ENCODE data around the gene LRRC38. TPM values are rescaled to one million over a fixed set of nuclear protein-coding genes. Genes with fewer than 3 reads are reported as not detected.

Gene LRRC38
- total and polyA plus RNA-seq, 10 of the 15 experiments (the other 5 are each of a cell fraction or from before 2014, with no cell fraction given) = not detected

- intact Hi-C loops (cut with micrococcal nuclease; ENCODE audit: unreplicated experiment) = no loop called here
- Histone ChIP-seq H3K27ac (ENCODE audit: control insufficient read depth, insufficient read depth) (no peak overlapping the region), H3K4me2 (ENCODE audit: control insufficient read depth, insufficient read depth) (no peak overlapping the region), H3K79me2 (ENCODE audit: control insufficient read depth, insufficient read depth, low read length) (no peaks in the 10 kb centered on the region), H3K9ac (ENCODE audit: control insufficient read depth, insufficient read depth, low read length) (no peak overlapping the region), H3K4me3 (no peak overlapping the region), H3K4me1 (ENCODE audit: control insufficient read depth, insufficient read depth, low read length) (no peaks in the 10 kb centered on the region), H2AFZ (ENCODE audit: control insufficient read depth, low read depth, low read length) (no peak overlapping the region), H3K36me3 (ENCODE audit: control insufficient read depth in 2 of 2, insufficient read depth in 2 of 2, low read length in 1 of 2) (no peaks in the 10 kb centered on the region), H3K27me3 (replicated peaks in 1 of 2; ENCODE audit: control insufficient read depth in 2 of 2, insufficient read depth in 2 of 2, low read length in 1 of 2) (no peaks in the 10 kb centered on the region), H4K20me1 (ENCODE audit: control insufficient read depth, insufficient read depth) (no peaks in the 10 kb centered on the region), H3K9me3 (replicated peaks; ENCODE audit: control insufficient read depth, insufficient read depth, low read length) (no peaks in the 10 kb centered on the region)
- SMC1A ChIA-PET (ENCODE audit: uncharacterized antibody, unreplicated experiment) = no interaction called here
- in situ Hi-C loops (cut with MboI) = no loop called here
- RAD21 ChIA-PET (ENCODE audit: unreplicated experiment) = no interaction called here
- POLR2A ChIA-PET = no interaction called here
- WGBS (ENCODE audit: insufficient coverage, insufficient replicate concordance, low lambda C conversion rate, missing lambda C conversion rate) = 66% methylated on average over 4 of the region's 4 CpGs
- no peak for FAIRE-seq
- TF ChIP-seq ESRRA (IDR thresholded peaks at IDR 0.05; ENCODE audit: low read length) (no peak), ZNF207 (IDR thresholded peaks at IDR 0.05; ENCODE audit: borderline replicate concordance) (no peak), BCL11A (IDR thresholded peaks at IDR 0.05; ENCODE audit: low read depth, low read length) (no peak), KAT2A (conservative IDR thresholded peaks at IDR 0.05; ENCODE audit: control insufficient read depth, low read depth, low read length) (no peak)
- no peak for ATAC-seq
- DNase-seq (ENCODE audit: low read depth, low spot score) = no peak
- CTCF ChIA-PET = no interaction called here
- BruUV-seq (replicated peaks) = no TSS peak
These were observed 36.9 kb upstream of the LRRC38 start for GRCh38 chr1:13550663-13551062.

- POLR2A ChIA-PET = no interaction called here
- H3K4me1 ChIP-seq (ENCODE audit: control insufficient read depth, insufficient read depth, low read length) = no peaks in the 10 kb centered on the region
- WGBS (ENCODE audit: insufficient coverage, insufficient replicate concordance, low lambda C conversion rate, missing lambda C conversion rate) = 16% methylated on average over 3 of the region's 3 CpGs
- H3K4me3 ChIP-seq = no peak overlapping the region
- no peaks in the 10 kb centered on the region for H3K27me3 ChIP-seq (replicated peaks in 1 of 2; ENCODE audit: control insufficient read depth in 2 of 2, insufficient read depth in 2 of 2, low read length in 1 of 2)
- FAIRE-seq = no peak
- no peak for ATAC-seq
- H3K27ac ChIP-seq (ENCODE audit: control insufficient read depth, insufficient read depth) = no peak overlapping the region
- H4K20me1 ChIP-seq (ENCODE audit: control insufficient read depth, insufficient read depth) = no peaks in the 10 kb centered on the region
- no peak overlapping the region for H3K9ac ChIP-seq (ENCODE audit: control insufficient read depth, insufficient read depth, low read length)
- in situ Hi-C loops (cut with MboI) (no loop called here), intact Hi-C loops (cut with micrococcal nuclease; ENCODE audit: unreplicated experiment) (no loop called here)
- DNase-seq (ENCODE audit: low read depth, low spot score) = no peak
- H3K36me3 ChIP-seq (ENCODE audit: control insufficient read depth in 2 of 2, insufficient read depth in 2 of 2, low read length in 1 of 2) = no peaks in the 10 kb centered on the region
- CTCF ChIA-PET = no interaction called here
- no peaks in the 10 kb centered on the region for H3K79me2 ChIP-seq (ENCODE audit: control insufficient read depth, insufficient read depth, low read length)
- RAD21 ChIA-PET (ENCODE audit: unreplicated experiment) = no interaction called here
- no TSS peak for BruUV-seq (replicated peaks)
- H3K4me2 ChIP-seq (ENCODE audit: control insufficient read depth, insufficient read depth) = no peak overlapping the region
- H2AFZ ChIP-seq (ENCODE audit: control insufficient read depth, low read depth, low read length) = no peak overlapping the region
- H3K9me3 ChIP-seq (replicated peaks; ENCODE audit: control insufficient read depth, insufficient read depth, low read length) = no peaks in the 10 kb centered on the region
- SMC1A ChIA-PET (ENCODE audit: uncharacterized antibody, unreplicated experiment) = no interaction called here
- no peak for TF ChIP-seq RELA (IDR thresholded peaks at IDR 0.05; ENCODE audit: borderline replicate concordance, partially characterized antibody)
- TF ChIP-seq NR2F1 (conservative IDR thresholded peaks at IDR 0.05) = no peak
- no peak for TF ChIP-seq ZSCAN29 (IDR thresholded peaks at IDR 0.05)
- TF ChIP-seq STAT3 (IDR thresholded peaks at IDR 0.05; ENCODE audit: low read depth, low read length) = no peak
- no peak for TF ChIP-seq E4F1 (IDR thresholded peaks at IDR 0.05; ENCODE audit: borderline replicate concordance, partially characterized antibody)
- TF ChIP-seq IKZF1 (conservative IDR thresholded peaks at IDR 0.05) = no peak
- TF ChIP-seq ZNF274 (IDR thresholded peaks at IDR 0.05; ENCODE audit: insufficient read depth, insufficient read length) = no peak
- TF ChIP-seq IRF3 (IDR thresholded peaks at IDR 0.05) = no peak
- TF ChIP-seq E2F4 (IDR thresholded peaks at IDR 0.05; ENCODE audit: low read depth, low read length) = no peak
- TF ChIP-seq DPF2 (IDR thresholded peaks at IDR 0.05) = no peak
These were observed 35.7 kb upstream of the LRRC38 start for GRCh38 chr1:13549521-13549920.

Data from GM12878 (cell line).